SH-SY5Y (cell line): ENCODE results near the gene TANGO2.

Source experiments
- GATA2 ChIP-seq: IDR thresholded peaks from 2 replicates; pipeline ENCODE4 v1.6.1; 2011; ENCODE audit warnings: mild to moderate bottlenecking, low read depth, low read length
- GATA3 ChIP-seq: IDR thresholded peaks from 2 replicates; pipeline ENCODE4 v1.6.1; 2011; ENCODE audit warnings: low read depth, mild to moderate bottlenecking, low read length, moderate library complexity

- no peak for TF ChIP-seq GATA2
- TF ChIP-seq GATA3, result no peak
Observed at GRCh38 chr22:20071524-20071972, 50.6 kb downstream of the TANGO2 start.
